SK-N-SH (cell line): ENCODE data around the gene HES1. TPM values are rescaled to one million over a fixed set of nuclear protein-coding genes. Genes with fewer than 3 reads are reported as not detected.

Experiments
- CTCF ChIA-PET: fragments of 300-600, 350-600 bp; formaldehyde crosslinking; extraction: SDS; loops from one replicate; lab custom pipeline; 2021; lab: Yijun Ruan, JAX
- POLR2A ChIA-PET: fragments of 350-600 bp; sonication (Branson Sonifier 250); formaldehyde crosslinking; extraction: SDS; loops from one replicate; lab custom pipeline; 2020; ENCODE audit warnings: antibody characterized with exemption, inconsistent platforms; lab: Yijun Ruan, JAX
- DNase-seq: peaks from one replicate; pipeline ENCODE4 v3.0.0; 2012
- H2AFZ ChIP-seq: fragments of 200-600 bp; sonication (generic); 2 replicates; pipeline ENCODE4 v1.8.1; 2016; ENCODE audit warnings: antibody characterized with exemption, mild to moderate bottlenecking, low read depth
- H3F3A ChIP-seq: fragments of 200-600 bp; sonication (generic); replicated peaks from 2 replicates; pipeline ENCODE3; 2016; ENCODE audit warnings: antibody characterized with exemption, mild to moderate bottlenecking; ENCODE audit not compliant: insufficient read depth
- H3K27ac ChIP-seq, 2 experiments: fragments of 200-500 bp in 1 of 2; fragments of 200-600 bp in 1 of 2; sonication (Bioruptor generic) in 1 of 2; sonication (generic), shearing (Covaris generic) in 1 of 2; 2 replicates each; pipeline versions ENCODE4 v1.5.1 to v1.6.1; 2014 to 2016; ENCODE audit warnings: low read depth in 2 of 2, inconsistent platforms in 1 of 2, low read length in 1 of 2, mild to moderate bottlenecking in 1 of 2, mixed read lengths in 1 of 2
- H3K27me3 ChIP-seq: fragments of 200-600 bp; sonication (generic), shearing (Covaris generic); 2 replicates; pipeline ENCODE4 v1.6.1; 2016; ENCODE audit warnings: mixed run types; ENCODE audit not compliant: insufficient read depth
- H3K36me3 ChIP-seq, 2 experiments: fragments of 200-500 bp in 1 of 2; fragments of 200-600 bp in 1 of 2; sonication (Bioruptor generic) in 1 of 2; sonication (generic) in 1 of 2; replicated peaks in 1 of 2; 2 replicates each; pipeline versions ENCODE3 to v1.5.1; 2014 to 2016; ENCODE audit warnings: low read length in 1 of 2, mild to moderate bottlenecking in 1 of 2; ENCODE audit not compliant: insufficient read depth in 2 of 2, control insufficient read depth in 1 of 2
- H3K4me1 ChIP-seq, 2 experiments: fragments of 200-500 bp in 1 of 2; fragments of 200-600 bp in 1 of 2; sonication (Bioruptor generic) in 1 of 2; sonication (generic), shearing (Covaris generic) in 1 of 2; 2 replicates each; pipeline versions ENCODE4 v1.5.1 to v1.6.1; 2014 to 2016; ENCODE audit warnings: low read depth in 1 of 2, low read length in 1 of 2, mixed run types in 1 of 2; ENCODE audit not compliant: insufficient read depth in 2 of 2, control insufficient read depth in 1 of 2
- H3K4me2 ChIP-seq: fragments of 200-600 bp; sonication (generic), shearing (Covaris generic); 2 replicates; pipeline ENCODE4 v1.6.1; 2017; ENCODE audit warnings: mixed run types
- H3K4me3 ChIP-seq, 2 experiments: fragments of 200-500 bp in 1 of 2; fragments of 200-600 bp in 1 of 2; sonication (Bioruptor generic) in 1 of 2; sonication (generic), shearing (Covaris generic) in 1 of 2; 2 replicates each; pipeline versions ENCODE4 v1.5.1 to v1.8.1; 2014 to 2016; ENCODE audit warnings: low read depth in 2 of 2, inconsistent platforms in 1 of 2, low read length in 1 of 2, mild to moderate bottlenecking in 1 of 2, mixed read lengths in 1 of 2, moderate library complexity in 1 of 2
- H3K79me2 ChIP-seq: fragments of 200-600 bp; sonication (generic); 2 replicates; pipeline ENCODE4 v1.8.1; 2017; ENCODE audit warnings: mild to moderate bottlenecking; ENCODE audit not compliant: insufficient read depth
- H3K9ac ChIP-seq: fragments of 200-600 bp; sonication (generic); 2 replicates; pipeline ENCODE4 v1.6.1; 2017; ENCODE audit warnings: mixed run types
- H3K9me2 ChIP-seq: fragments of 200-600 bp; sonication (generic); 2 replicates; pipeline ENCODE4 v1.6.1; 2017; ENCODE audit warnings: mixed run types
- H3K9me3 ChIP-seq: fragments of 200-600 bp; sonication (generic); 2 replicates; pipeline ENCODE4 v1.6.1; 2017; ENCODE audit warnings: mixed run types, mild to moderate bottlenecking, moderate library complexity
- H4K20me1 ChIP-seq: fragments of 200-600 bp; sonication (generic); 2 replicates; pipeline ENCODE4 v1.6.1; 2017; ENCODE audit warnings: mild to moderate bottlenecking, mixed run types; ENCODE audit not compliant: insufficient read depth
- ELF1 ChIP-seq: IDR thresholded peaks from 2 replicates; pipeline ENCODE4 v1.4.0; 2012
- EP300 ChIP-seq, 2 experiments: IDR thresholded peaks; 2 replicates each; pipeline versions ENCODE4 v1.4.0 to v1.6.1; 2012; ENCODE audit warnings: borderline replicate concordance in 1 of 2, low read depth in 1 of 2, low read length in 1 of 2
- EZH2phosphoT487 ChIP-seq: fragments of 200-600 bp; sonication (generic); IDR thresholded peaks from 2 replicates; pipeline ENCODE4 v1.6.1; 2017; ENCODE audit warnings: low read depth, mixed run types, mild to moderate bottlenecking, antibody characterized with exemption, moderate library complexity, borderline replicate concordance
- FOXJ3 ChIP-seq: sonication (generic); formaldehyde crosslinking; IDR thresholded peaks from 2 replicates; pipeline ENCODE4 v1.5.1; 2020; ENCODE audit warnings: mild to moderate bottlenecking, missing genetic modification reagents
- JUND ChIP-seq: IDR thresholded peaks from 2 replicates; pipeline ENCODE4 v1.4.0; 2012
- MEF2A ChIP-seq: IDR thresholded peaks from 2 replicates; pipeline ENCODE4 v1.4.0; 2012; ENCODE audit warnings: low read depth, borderline replicate concordance
- NRF1 ChIP-seq: IDR thresholded peaks from 2 replicates; pipeline ENCODE4 v1.6.1; 2012; ENCODE audit warnings: low read depth, mild to moderate bottlenecking, low read length
- POLR2AphosphoS5 ChIP-seq: IDR thresholded peaks from 2 replicates; pipeline ENCODE4 v1.6.1; 2012; ENCODE audit warnings: low read depth, low read length
- RFX5 ChIP-seq: IDR thresholded peaks from 2 replicates; pipeline ENCODE4 v1.6.1; 2012; ENCODE audit warnings: mild to moderate bottlenecking, improper control_type of control experiment, low read length
- SIN3A ChIP-seq: IDR thresholded peaks from 2 replicates; pipeline ENCODE4 v1.6.1; 2012; ENCODE audit warnings: low read depth, mild to moderate bottlenecking, low read length, moderate library complexity, borderline replicate concordance
- SMC3 ChIP-seq: IDR thresholded peaks from 2 replicates; pipeline ENCODE4 v1.6.1; 2012; ENCODE audit warnings: low read depth, low read length, improper control_type of control experiment
- TAF1 ChIP-seq: IDR thresholded peaks from 2 replicates; pipeline ENCODE4 v1.6.1; 2012; ENCODE audit warnings: low read depth, mild to moderate bottlenecking, low read length, moderate library complexity, borderline replicate concordance
- TEAD4 ChIP-seq: IDR thresholded peaks from 2 replicates; pipeline ENCODE4 v1.4.0; 2012; ENCODE audit warnings: mild to moderate bottlenecking, borderline replicate concordance; ENCODE audit not compliant: insufficient read depth
- YY1 ChIP-seq: IDR thresholded peaks from 2 replicates; pipeline ENCODE4 v1.4.0; 2012; ENCODE audit warnings: low read depth, mild to moderate bottlenecking
- WGBS: methylation state at CpG from one replicate; pipeline ENCODE4 v1.1.6; 2017; ENCODE audit warnings: low lambda C conversion rate; 5-methylcytosine and 5-hydroxymethylcytosine counted together
- polyA plus RNA-seq, 3 experiments: library from polyadenylated mRNA; depleted of rRNA; stranded (reverse); fragments of >200 nt; gene quantifications; 2 replicates each; pipeline ENCODE4 v1.2.3, GENCODE V29; 2012
- TF ChIP-seq, protein P1 (sequence below): fragments of 150-350 bp; IDR thresholded peaks from 2 replicates; pipeline ENCODE4 v1.6.1; 2017; ENCODE audit warnings: antibody characterized with exemption, low read length, low read depth, borderline replicate concordance
- TF ChIP-seq, protein P2 (sequence below): IDR thresholded peaks from 2 replicates; pipeline ENCODE4 v1.4.0; 2012; ENCODE audit warnings: low read depth, borderline replicate concordance
- TF ChIP-seq, protein P3 (sequence below): fragments of 200-600 bp; sonication (generic); IDR thresholded peaks from 2 replicates; pipeline ENCODE4 v1.6.1; 2017; ENCODE audit warnings: antibody characterized with exemption, mild to moderate bottlenecking, moderate library complexity

The HES1 gene
- polyA plus RNA-seq, 1 of the 3 experiments (the other 2 are of a cell fraction) = 225 TPM

DNA sequence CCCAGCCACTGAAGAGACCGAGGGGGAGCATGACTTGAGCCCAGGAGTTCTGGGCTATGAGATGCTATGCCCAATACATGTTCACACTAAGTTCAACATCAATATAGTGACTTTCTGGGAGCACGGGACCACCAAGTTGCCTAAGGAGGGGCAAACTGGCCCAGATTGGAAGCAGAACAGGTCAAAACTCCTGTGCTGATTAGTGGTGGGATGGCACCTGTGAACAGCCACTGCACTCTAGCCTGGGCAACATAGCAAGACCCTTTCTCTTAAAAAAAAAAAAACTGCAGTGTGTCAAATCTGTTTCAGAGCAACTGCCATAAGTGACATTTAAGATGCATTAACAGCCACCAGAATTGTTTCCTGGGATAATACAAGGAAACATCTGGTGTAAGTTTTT is 9.8 kb downstream of the HES1 start:
- peaks cover 11% of the 10 kb centered on the region for H3F3A ChIP-seq
- no peak overlapping the region for H3K4me3 ChIP-seq
- no peak for DNase-seq
- peaks cover 10 to 31% of the 10 kb centered on the region in 2 experiments for H3K4me1 ChIP-seq
- no peaks in the 10 kb centered on the region for H3K27me3 ChIP-seq
- no peaks in the 10 kb centered on the region for H3K9me2 ChIP-seq
- ChIA-PET POLR2A (no interaction called here), CTCF (no interaction called here)
- H3K79me2 ChIP-seq = no peaks in the 10 kb centered on the region
- no peaks in the 10 kb centered on the region for H3K9me3 ChIP-seq
- TF ChIP-seq, protein P1, sequence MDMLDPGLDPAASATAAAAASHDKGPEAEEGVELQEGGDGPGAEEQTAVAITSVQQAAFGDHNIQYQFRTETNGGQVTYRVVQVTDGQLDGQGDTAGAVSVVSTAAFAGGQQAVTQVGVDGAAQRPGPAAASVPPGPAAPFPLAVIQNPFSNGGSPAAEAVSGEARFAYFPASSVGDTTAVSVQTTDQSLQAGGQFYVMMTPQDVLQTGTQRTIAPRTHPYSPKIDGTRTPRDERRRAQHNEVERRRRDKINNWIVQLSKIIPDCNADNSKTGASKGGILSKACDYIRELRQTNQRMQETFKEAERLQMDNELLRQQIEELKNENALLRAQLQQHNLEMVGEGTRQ = no peak
- TF ChIP-seq JUND = no peak
- no peak for TF ChIP-seq ELF1
- no peak for TF ChIP-seq TAF1
- TF ChIP-seq MEF2A = no peak
- TF ChIP-seq, protein P2, sequence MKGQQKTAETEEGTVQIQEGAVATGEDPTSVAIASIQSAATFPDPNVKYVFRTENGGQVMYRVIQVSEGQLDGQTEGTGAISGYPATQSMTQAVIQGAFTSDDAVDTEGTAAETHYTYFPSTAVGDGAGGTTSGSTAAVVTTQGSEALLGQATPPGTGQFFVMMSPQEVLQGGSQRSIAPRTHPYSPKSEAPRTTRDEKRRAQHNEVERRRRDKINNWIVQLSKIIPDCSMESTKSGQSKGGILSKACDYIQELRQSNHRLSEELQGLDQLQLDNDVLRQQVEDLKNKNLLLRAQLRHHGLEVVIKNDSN = no peak
- no peak for TF ChIP-seq EP300 (IDR thresholded peaks at IDR 0.05; ENCODE audit: borderline replicate concordance in 1 of 2, low read depth in 1 of 2, low read length in 1 of 2)
- no peak for TF ChIP-seq SMC3
- no peak for TF ChIP-seq TEAD4
- TF ChIP-seq SIN3A = no peak
- TF ChIP-seq RFX5 = no peak
- no peak for TF ChIP-seq EZH2phosphoT487
- no peak for TF ChIP-seq FOXJ3 (CRISPR knock-in tag)
- TF ChIP-seq POLR2AphosphoS5 = no peak
- no peak overlapping the region for H3K9ac ChIP-seq
- H3K27ac ChIP-seq = no peak overlapping the region
- no peaks in the 10 kb centered on the region for H4K20me1 ChIP-seq
- no peak overlapping the region for H2AFZ ChIP-seq
- WGBS = 82% methylated on average over 2 of the region's 2 CpGs
- no peak overlapping the region for H3K4me2 ChIP-seq
- H3K36me3 ChIP-seq = no peaks in the 10 kb centered on the region

DNA sequence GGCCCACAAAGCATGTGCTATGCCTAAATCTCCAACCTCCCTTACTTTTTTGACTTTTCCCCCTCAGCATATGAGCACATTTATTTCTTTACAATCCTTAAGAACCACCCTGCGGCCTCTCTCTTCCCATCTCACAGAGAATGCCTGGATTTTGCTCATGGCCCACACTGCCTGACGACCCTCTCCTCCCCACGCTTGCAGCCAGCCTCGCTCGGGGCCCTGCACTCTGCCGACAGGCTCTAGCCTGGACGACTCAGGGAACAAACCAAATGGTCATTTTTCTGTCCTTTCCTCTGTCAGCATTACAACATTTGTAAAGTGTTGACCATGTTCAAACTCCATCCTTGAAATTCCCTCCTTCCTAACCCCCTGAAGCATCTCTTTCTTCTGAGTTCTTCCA is 11.7 kb downstream of the HES1 start:
- H3K9me2 ChIP-seq = no peaks in the 10 kb centered on the region
- H3K4me3 ChIP-seq = no peak overlapping the region
- no peaks in the 10 kb centered on the region for H3F3A ChIP-seq
- DNase-seq = no peak
- no peaks in the 10 kb centered on the region for H3K79me2 ChIP-seq
- no peak overlapping the region for H2AFZ ChIP-seq
- 87% methylated on average over 7 of the region's 7 CpGs for WGBS
- no peak overlapping the region for H3K27ac ChIP-seq
- no peak overlapping the region for H3K4me2 ChIP-seq
- no peaks in the 10 kb centered on the region for H3K9me3 ChIP-seq
- peaks cover 4 to 16% of the 10 kb centered on the region in 2 experiments; a peak in 2 of 4 replicates for H3K4me1 ChIP-seq
- ChIA-PET CTCF (no interaction called here), POLR2A (no interaction called here)
- H3K36me3 ChIP-seq = no peaks in the 10 kb centered on the region
- H3K9ac ChIP-seq = no peak overlapping the region
- TF ChIP-seq NRF1 (no peak), YY1 (no peak)
- TF ChIP-seq, protein P2 = no peak
- TF ChIP-seq, protein P3, sequence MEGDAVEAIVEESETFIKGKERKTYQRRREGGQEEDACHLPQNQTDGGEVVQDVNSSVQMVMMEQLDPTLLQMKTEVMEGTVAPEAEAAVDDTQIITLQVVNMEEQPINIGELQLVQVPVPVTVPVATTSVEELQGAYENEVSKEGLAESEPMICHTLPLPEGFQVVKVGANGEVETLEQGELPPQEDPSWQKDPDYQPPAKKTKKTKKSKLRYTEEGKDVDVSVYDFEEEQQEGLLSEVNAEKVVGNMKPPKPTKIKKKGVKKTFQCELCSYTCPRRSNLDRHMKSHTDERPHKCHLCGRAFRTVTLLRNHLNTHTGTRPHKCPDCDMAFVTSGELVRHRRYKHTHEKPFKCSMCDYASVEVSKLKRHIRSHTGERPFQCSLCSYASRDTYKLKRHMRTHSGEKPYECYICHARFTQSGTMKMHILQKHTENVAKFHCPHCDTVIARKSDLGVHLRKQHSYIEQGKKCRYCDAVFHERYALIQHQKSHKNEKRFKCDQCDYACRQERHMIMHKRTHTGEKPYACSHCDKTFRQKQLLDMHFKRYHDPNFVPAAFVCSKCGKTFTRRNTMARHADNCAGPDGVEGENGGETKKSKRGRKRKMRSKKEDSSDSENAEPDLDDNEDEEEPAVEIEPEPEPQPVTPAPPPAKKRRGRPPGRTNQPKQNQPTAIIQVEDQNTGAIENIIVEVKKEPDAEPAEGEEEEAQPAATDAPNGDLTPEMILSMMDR = no peak
- TF ChIP-seq, all 33 proteins: peak for 0
- Histone ChIP-seq H4K20me1 (no peaks in the 10 kb centered on the region), H3K27me3 (no peaks in the 10 kb centered on the region)
